Measurements from ENCODE around the gene RRP12. TPM values are rescaled to one million over a fixed set of nuclear protein-coding genes. Genes with fewer than 3 reads are reported as not detected.

RRP12 gene
- total and polyA plus RNA-seq, 2 experiments from 2014 or later, result 17.6 to 17.7 TPM

DNA sequence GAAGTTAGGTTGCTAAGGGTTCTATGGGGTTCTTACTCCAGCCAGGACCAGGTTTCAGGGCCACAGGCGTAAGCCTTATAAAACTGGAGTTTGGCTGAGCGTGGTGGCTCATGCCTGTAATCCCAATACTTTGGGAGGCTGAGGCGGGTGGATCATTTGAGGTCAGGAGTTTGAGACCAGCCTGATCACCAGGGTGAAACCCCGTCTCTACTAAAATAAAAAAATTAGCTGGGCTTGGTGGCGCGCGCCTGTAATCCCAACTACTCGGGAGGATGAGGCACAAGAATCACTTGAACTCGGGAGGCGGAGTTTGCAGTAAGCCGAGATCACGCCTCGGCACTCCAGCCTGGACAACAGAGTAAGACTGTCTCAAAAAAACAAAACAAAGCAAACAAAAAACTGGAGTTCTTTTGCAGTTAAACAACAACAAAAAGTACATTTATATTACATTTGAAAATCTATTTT lies 347 bp upstream of the RRP12 start:
- peak overlapping the region; percentile 92 for H3K27ac ChIP-seq
- H3K4me1 ChIP-seq (ENCODE audit: insufficient read depth), result 0 out of 2 replicates have a peak, but pooled peaks cover 4% of the 10 kb centered on the region
- in situ Hi-C loops (cut with MboI), result no loop called here
- H3K9me3 ChIP-seq (ENCODE audit: low read depth), result no peaks in the 10 kb centered on the region
- peak overlapping the region; percentile 97 for H3K9ac ChIP-seq
- DNase-seq, result no peak
- TF ChIP-seq EZH2phosphoT487 (IDR thresholded peaks at IDR 0.05; ENCODE audit: insufficient read depth, low read depth), result no peak
- no peak for TF ChIP-seq EZH2 (IDR thresholded peaks at IDR 0.05; ENCODE audit: insufficient read depth, poor library complexity, severe bottlenecking)
- H4K20me1 ChIP-seq (ENCODE audit: insufficient read depth), result no peaks in the 10 kb centered on the region
- H3K9me2 ChIP-seq (ENCODE audit: insufficient read depth), result no peaks in the 10 kb centered on the region
- peak overlapping the region; percentile 91 for H2AFZ ChIP-seq
- 55 to 61% methylated on average over 13 of the region's 13 CpGs for WGBS, 2 experiments (ENCODE audit: low coverage in 1 of 2, low lambda C conversion rate in 2 of 2, missing lambda C conversion rate in 2 of 2)
- H3K79me2 ChIP-seq (ENCODE audit: insufficient read depth), result peaks cover 25% of the 10 kb centered on the region
- no peaks in the 10 kb centered on the region for H3K27me3 ChIP-seq (replicated peaks; ENCODE audit: insufficient read depth)
- H3K36me3 ChIP-seq (ENCODE audit: low read depth), result peaks cover 2% of the 10 kb centered on the region; the same call in 1 of the 2 replicates
- peaks cover 8% of the 10 kb centered on the region; the same call in 1 of the 2 replicates for H3F3A ChIP-seq (ENCODE audit: insufficient read depth)
- H3K4me3 ChIP-seq, result peak overlapping the region; percentile 91
- peak overlapping the region; percentile 86 for H3K4me2 ChIP-seq (ENCODE audit: unreplicated experiment)

DNA sequence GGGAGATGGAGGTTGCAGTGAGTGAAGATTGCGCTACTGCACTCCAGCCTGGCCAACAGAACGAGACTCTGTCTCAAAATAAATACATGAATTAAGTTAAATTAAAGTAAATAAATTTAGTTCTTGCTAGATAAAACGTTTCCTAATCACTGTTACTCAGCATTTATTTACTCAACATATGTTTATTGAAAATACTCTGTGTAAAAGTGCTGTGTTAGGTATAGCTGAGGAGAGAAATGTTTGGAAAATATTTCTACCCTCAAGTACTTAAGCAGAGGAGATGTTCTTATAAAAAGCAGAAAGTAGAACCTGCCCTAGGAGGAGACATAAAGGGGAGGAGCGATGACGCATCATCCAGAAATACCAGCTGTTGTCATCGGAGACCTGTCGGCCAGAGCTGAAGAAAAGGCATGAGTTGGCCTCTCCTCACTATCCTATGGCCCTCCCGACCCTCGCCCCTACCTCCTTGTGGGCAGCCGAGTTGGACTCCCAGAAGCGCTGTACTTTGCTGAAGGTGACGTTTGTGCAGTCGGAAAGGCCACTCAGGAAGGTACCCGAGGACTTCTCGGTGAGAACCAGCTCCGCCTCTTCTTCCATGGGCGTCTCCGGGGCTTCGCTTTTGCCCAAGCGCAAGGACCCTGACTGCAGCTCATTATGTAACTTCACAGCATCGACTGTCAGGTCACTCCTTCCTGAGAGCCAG lies 1.1 kb downstream of the RRP12 start:
- Histone ChIP-seq H2AFZ (peak overlapping the region; percentile 91), H3F3A (ENCODE audit: insufficient read depth) (peaks cover 8% of the 10 kb centered on the region; the same call in 1 of the 2 replicates)
- WGBS, 2 experiments (ENCODE audit: low coverage in 1 of 2, low lambda C conversion rate in 2 of 2, missing lambda C conversion rate in 2 of 2), result 26 to 31% methylated on average over 21 of the region's 21 CpGs

GRCh38 chr10:97396056-97396455 lies 5.1 kb downstream of the RRP12 start:
- no peak for TF ChIP-seq EZH2phosphoT487 (IDR thresholded peaks at IDR 0.05; ENCODE audit: insufficient read depth, low read depth)
- no peak for TF ChIP-seq EZH2 (IDR thresholded peaks at IDR 0.05; ENCODE audit: insufficient read depth, poor library complexity, severe bottlenecking)
- H3K27me3 ChIP-seq (replicated peaks; ENCODE audit: insufficient read depth), result no peaks in the 10 kb centered on the region
- H3K27ac ChIP-seq, result no peak overlapping the region
- peaks cover 8% of the 10 kb centered on the region; the same call in 1 of the 2 replicates for H3F3A ChIP-seq (ENCODE audit: insufficient read depth)
- H4K20me1 ChIP-seq (ENCODE audit: insufficient read depth), result no peaks in the 10 kb centered on the region
- no peaks in the 10 kb centered on the region for H3K9me3 ChIP-seq (ENCODE audit: low read depth)
- no peak for DNase-seq
- H3K9me2 ChIP-seq (ENCODE audit: insufficient read depth), result no peaks in the 10 kb centered on the region
- H3K4me2 ChIP-seq (ENCODE audit: unreplicated experiment), result no peak overlapping the region
- H2AFZ ChIP-seq, result no peak overlapping the region
- no peak overlapping the region for H3K4me3 ChIP-seq
- H3K4me1 ChIP-seq (ENCODE audit: insufficient read depth), result no peaks in the 10 kb centered on the region
- H3K79me2 ChIP-seq (ENCODE audit: insufficient read depth), result peaks cover 26% of the 10 kb centered on the region
- in situ Hi-C loops (cut with MboI), result no loop called here
- WGBS, 2 experiments (ENCODE audit: low coverage in 1 of 2, low lambda C conversion rate in 2 of 2, missing lambda C conversion rate in 2 of 2), result 66 to 73% methylated on average over 4 of the region's 4 CpGs
- no peak overlapping the region for H3K9ac ChIP-seq
- peaks cover 15% of the 10 kb centered on the region; the same call in 1 of the 2 replicates for H3K36me3 ChIP-seq (ENCODE audit: low read depth)

More for the DNA sequence above, 1.1 kb downstream of the RRP12 start:
- H3K9me2 ChIP-seq (ENCODE audit: insufficient read depth), result no peaks in the 10 kb centered on the region
- in situ Hi-C loops (cut with MboI), result no loop called here
- peak overlapping the region; percentile 91 for H3K4me3 ChIP-seq
- H4K20me1 ChIP-seq (ENCODE audit: insufficient read depth), result no peaks in the 10 kb centered on the region
- H3K27ac ChIP-seq, result peak overlapping the region; percentile 92
- H3K79me2 ChIP-seq (ENCODE audit: insufficient read depth), result peaks cover 26% of the 10 kb centered on the region
- peak overlapping the region; percentile 97 for H3K9ac ChIP-seq
- no peaks in the 10 kb centered on the region for H3K9me3 ChIP-seq (ENCODE audit: low read depth)
- TF ChIP-seq EZH2 (IDR thresholded peaks at IDR 0.05; ENCODE audit: insufficient read depth, poor library complexity, severe bottlenecking) (no peak), EZH2phosphoT487 (IDR thresholded peaks at IDR 0.05; ENCODE audit: insufficient read depth, low read depth) (no peak)
- peak overlapping the region; percentile 86 for H3K4me2 ChIP-seq (ENCODE audit: unreplicated experiment)
- peak; percentile 87 for DNase-seq
- H3K4me1 ChIP-seq (ENCODE audit: insufficient read depth), result 0 out of 2 replicates have a peak, but pooled peaks cover 4% of the 10 kb centered on the region
- no peaks in the 10 kb centered on the region for H3K27me3 ChIP-seq (replicated peaks; ENCODE audit: insufficient read depth)
- H3K36me3 ChIP-seq (ENCODE audit: low read depth), result peaks cover 2% of the 10 kb centered on the region; the same call in 1 of the 2 replicates

DNA sequence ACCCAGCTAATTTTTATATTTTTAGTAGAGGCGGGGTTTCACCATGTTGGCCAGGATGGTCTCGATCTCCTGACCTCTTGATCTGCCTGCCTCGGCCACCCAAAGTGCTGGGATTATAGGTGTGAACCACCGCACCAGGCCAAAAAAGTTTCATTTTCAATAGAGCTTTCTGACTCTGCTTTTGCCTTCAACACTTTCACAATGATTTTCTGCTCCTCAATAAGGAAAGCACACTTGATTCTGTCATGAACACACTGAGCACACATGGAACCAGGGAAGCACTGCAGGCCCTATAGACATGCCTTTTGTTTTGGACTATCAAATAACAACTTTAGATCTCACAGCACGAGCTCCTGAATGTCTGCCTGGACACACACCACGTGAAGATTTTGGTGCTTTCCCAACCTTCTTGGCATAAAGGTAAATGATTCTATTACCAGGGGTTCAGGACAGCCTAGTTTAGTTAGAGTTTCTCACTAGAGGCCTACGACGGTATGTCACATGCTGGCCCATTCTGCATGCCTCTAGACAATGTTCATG lies 8.0 kb downstream of the RRP12 start:
- 87 to 92% methylated on average over 8 of the region's 8 CpGs for WGBS, 2 experiments (ENCODE audit: low coverage in 1 of 2, low lambda C conversion rate in 2 of 2, missing lambda C conversion rate in 2 of 2)
- H4K20me1 ChIP-seq (ENCODE audit: insufficient read depth), result no peaks in the 10 kb centered on the region
- H3K4me3 ChIP-seq, result no peak overlapping the region

More for the DNA sequence above, 8.0 kb downstream of the RRP12 start:
- DNase-seq, result no peak
- Histone ChIP-seq H3K36me3 (ENCODE audit: low read depth) (peaks cover 15% of the 10 kb centered on the region; the same call in 1 of the 2 replicates), H2AFZ (no peak overlapping the region), H3K79me2 (ENCODE audit: insufficient read depth) (peaks cover 13% of the 10 kb centered on the region; the same call in 1 of the 2 replicates), H3K4me1 (ENCODE audit: insufficient read depth) (no peaks in the 10 kb centered on the region), H3K27ac (no peak overlapping the region), H3F3A (ENCODE audit: insufficient read depth) (no peaks in the 10 kb centered on the region), H3K4me2 (ENCODE audit: unreplicated experiment) (no peak overlapping the region), H3K9ac (no peak overlapping the region), H3K9me3 (ENCODE audit: low read depth) (no peaks in the 10 kb centered on the region), H3K27me3 (replicated peaks; ENCODE audit: insufficient read depth) (no peaks in the 10 kb centered on the region), H3K9me2 (ENCODE audit: insufficient read depth) (no peaks in the 10 kb centered on the region)
- no peak for TF ChIP-seq EZH2phosphoT487 (IDR thresholded peaks at IDR 0.05; ENCODE audit: insufficient read depth, low read depth)
- no peak for TF ChIP-seq EZH2 (IDR thresholded peaks at IDR 0.05; ENCODE audit: insufficient read depth, poor library complexity, severe bottlenecking)
- in situ Hi-C loops (cut with MboI), result no loop called here

Data from GM23248 (cell line).